ENCODE results near the gene GLTPD2.

GRCh38 chr17:4808378-4808767 lies 19.6 kb downstream of the GLTPD2 start:
- peak in 1 of 6 experiments; percentile 11 for TF ChIP-seq CTCF (IDR thresholded peaks at IDR 0.05)
- no peak for TF ChIP-seq POLR2A (IDR thresholded peaks at IDR 0.05)
